ENCODE data around the gene SULT1A1. TPM values are rescaled to one million over a fixed set of nuclear protein-coding genes. Genes with fewer than 3 reads are reported as not detected.

Gene SULT1A1
- total and polyA plus RNA-seq, 2 of the 13 experiments (the other 11 are each of a cell fraction or from before 2014, with no cell fraction given) = 114 to 147 TPM

DNA sequence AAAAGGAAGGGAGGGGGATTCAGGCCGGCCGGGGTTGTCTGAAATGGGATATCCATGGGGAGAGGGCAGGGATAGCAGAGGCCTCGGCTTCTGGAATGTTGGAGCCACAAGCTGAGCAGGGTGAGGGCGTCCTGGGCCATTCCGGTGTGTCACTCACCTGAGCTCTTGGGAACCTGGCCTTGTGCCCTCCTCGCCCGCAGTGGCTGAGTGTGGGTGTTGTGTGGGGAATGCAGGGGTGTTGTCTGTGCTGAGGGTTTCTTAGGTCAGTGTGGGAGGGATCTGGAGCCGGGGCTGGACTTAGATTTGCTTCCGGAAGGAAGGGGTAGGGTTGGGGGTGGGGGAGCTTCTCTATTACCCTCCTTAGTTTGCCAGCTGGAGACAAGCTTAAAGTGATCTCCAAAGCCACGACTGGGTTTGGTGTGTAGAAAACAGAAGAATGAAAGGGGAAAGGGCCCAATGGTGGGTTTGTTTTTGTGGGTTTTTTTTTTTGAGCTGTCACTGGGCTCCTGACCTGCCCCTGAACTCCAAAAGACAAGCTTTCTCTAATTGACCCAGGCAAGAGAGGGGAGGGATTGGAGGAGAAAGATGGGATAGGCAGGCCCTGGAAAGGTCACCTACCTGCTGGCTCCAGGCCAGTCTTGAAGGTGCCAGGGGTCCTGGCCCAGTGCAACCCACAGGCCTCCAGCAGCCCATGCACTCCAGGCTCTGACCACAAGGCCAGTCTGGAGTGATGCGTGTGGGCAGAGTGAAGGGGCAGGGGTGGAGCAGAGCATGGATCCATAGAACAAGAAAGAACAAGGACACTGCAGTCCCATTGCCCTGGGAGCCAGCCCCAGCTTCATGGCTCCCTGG, 12.8 kb downstream of the SULT1A1 start, which contains the start of gene SULT1A2 (continued):
- no peak for TF ChIP-seq ZNF800 (CRISPR knock-in tag; IDR thresholded peaks at IDR 0.05)
- TF ChIP-seq ZNF672 (CRISPR knock-in tag; IDR thresholded peaks at IDR 0.05) = no peak
- no peak for TF ChIP-seq AHR (CRISPR knock-in tag; IDR thresholded peaks at IDR 0.05)
- TF ChIP-seq ZMAT3 (CRISPR knock-in tag; conservative IDR thresholded peaks at IDR 0.05) = no peak; the same call in 1 of the 2 replicates
- TF ChIP-seq ZFP90 (CRISPR knock-in tag; IDR thresholded peaks at IDR 0.05; ENCODE audit: borderline replicate concordance) = no peak
- TF ChIP-seq ZNF569 (CRISPR knock-in tag; IDR thresholded peaks at IDR 0.05; ENCODE audit: borderline replicate concordance) = no peak
- TF ChIP-seq HNF4G (IDR thresholded peaks at IDR 0.05; ENCODE audit: borderline replicate concordance, low read depth, low read length) = 0 out of 2 replicates have a peak, but pooled peaks have one; percentile 16
- TF ChIP-seq HNF4G (CRISPR knock-in tag; IDR thresholded peaks at IDR 0.05; ENCODE audit: borderline replicate concordance, low read depth) = no peak
- TF ChIP-seq ZSCAN5A (CRISPR knock-in tag; IDR thresholded peaks at IDR 0.05; ENCODE audit: borderline replicate concordance) = no peak
- no peak for TF ChIP-seq ZNF101 (CRISPR knock-in tag; IDR thresholded peaks at IDR 0.05; ENCODE audit: borderline replicate concordance, low read depth)
- TF ChIP-seq, protein P1, sequence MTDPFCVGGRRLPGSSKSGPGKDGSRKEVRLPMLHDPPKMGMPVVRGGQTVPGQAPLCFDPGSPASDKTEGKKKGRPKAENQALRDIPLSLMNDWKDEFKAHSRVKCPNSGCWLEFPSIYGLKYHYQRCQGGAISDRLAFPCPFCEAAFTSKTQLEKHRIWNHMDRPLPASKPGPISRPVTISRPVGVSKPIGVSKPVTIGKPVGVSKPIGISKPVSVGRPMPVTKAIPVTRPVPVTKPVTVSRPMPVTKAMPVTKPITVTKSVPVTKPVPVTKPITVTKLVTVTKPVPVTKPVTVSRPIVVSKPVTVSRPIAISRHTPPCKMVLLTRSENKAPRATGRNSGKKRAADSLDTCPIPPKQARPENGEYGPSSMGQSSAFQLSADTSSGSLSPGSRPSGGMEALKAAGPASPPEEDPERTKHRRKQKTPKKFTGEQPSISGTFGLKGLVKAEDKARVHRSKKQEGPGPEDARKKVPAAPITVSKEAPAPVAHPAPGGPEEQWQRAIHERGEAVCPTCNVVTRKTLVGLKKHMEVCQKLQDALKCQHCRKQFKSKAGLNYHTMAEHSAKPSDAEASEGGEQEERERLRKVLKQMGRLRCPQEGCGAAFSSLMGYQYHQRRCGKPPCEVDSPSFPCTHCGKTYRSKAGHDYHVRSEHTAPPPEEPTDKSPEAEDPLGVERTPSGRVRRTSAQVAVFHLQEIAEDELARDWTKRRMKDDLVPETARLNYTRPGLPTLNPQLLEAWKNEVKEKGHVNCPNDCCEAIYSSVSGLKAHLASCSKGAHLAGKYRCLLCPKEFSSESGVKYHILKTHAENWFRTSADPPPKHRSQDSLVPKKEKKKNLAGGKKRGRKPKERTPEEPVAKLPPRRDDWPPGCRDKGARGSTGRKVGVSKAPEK (CRISPR knock-in tag; IDR thresholded peaks at IDR 0.05; ENCODE audit: borderline replicate concordance) = no peak
- no peak for TF ChIP-seq TAF15 (IDR thresholded peaks at IDR 0.05; ENCODE audit: low read depth, low read length, poor library complexity, severe bottlenecking)
- TF ChIP-seq, protein P2, sequence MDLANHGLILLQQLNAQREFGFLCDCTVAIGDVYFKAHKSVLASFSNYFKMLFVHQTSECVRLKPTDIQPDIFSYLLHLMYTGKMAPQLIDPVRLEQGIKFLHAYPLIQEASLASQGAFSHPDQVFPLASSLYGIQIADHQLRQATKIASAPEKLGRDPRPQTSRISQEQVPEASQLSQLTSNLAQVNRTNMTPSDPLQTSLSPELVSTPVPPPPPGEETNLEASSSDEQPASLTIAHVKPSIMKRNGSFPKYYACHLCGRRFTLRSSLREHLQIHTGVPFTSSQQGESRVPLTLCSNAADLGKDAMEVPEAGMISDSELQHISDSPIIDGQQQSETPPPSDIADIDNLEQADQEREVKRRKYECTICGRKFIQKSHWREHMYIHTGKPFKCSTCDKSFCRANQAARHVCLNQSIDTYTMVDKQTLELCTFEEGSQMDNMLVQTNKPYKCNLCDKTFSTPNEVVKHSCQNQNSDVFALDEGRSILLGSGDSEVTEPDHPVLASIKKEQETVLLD (CRISPR knock-in tag; IDR thresholded peaks at IDR 0.05; ENCODE audit: low read depth) = no peak
- TF ChIP-seq EEA1 (CRISPR knock-in tag; IDR thresholded peaks at IDR 0.05; ENCODE audit: borderline replicate concordance) = no peak
- 0 out of 4 replicates have a peak, but pooled peaks of 1 of the 2 experiments have one; percentile 13 for TF ChIP-seq HMGXB4 (CRISPR knock-in tag; IDR thresholded peaks at IDR 0.05; ENCODE audit: borderline replicate concordance in 1 of 2, low read depth in 1 of 2)
- TF ChIP-seq ZMYM2 (CRISPR knock-in tag; IDR thresholded peaks at IDR 0.05) = peak; percentile 74; the same call in 1 of the 2 replicates
- TF ChIP-seq TBL1XR1 (IDR thresholded peaks at IDR 0.05; ENCODE audit: borderline replicate concordance, low read length, partially characterized antibody) = no peak
